Upper lobe of right lung (tissue), 1 donor: ENCODE data around the gene INS. TPM values are rescaled to one million over a fixed set of nuclear protein-coding genes. Genes with fewer than 3 reads are reported as not detected.
"Not testable (repeated sequence)": the region's sequence is repeated elsewhere in the genome, so short reads cannot be mapped to it uniquely, and the experiment has no call there.

Experiments used
- ATAC-seq: fragments of 200-7000 bp; cut with Tn5 transposase; one replicate; pipeline ENCODE4 v1.9.1; 2020; ENCODE audit warnings: mild to moderate bottlenecking, moderate library complexity
- DNase-seq: peaks from one replicate; pipeline ENCODE4 v3.0.0-alpha.2; 2020
- H3K27ac ChIP-seq: fragments of 200-600 bp; one replicate; pipeline ENCODE4 v1.8.0; 2022
- H3K27me3 ChIP-seq: fragments of 200-600 bp; one replicate; pipeline ENCODE4 v1.8.0; 2022; ENCODE audit warnings: mild to moderate bottlenecking
- H3K36me3 ChIP-seq: fragments of 200-600 bp; one replicate; pipeline ENCODE4 v1.8.0; 2022
- H3K4me1 ChIP-seq: fragments of 200-600 bp; one replicate; pipeline ENCODE4 v1.8.0; 2022
- H3K4me3 ChIP-seq: fragments of 200-600 bp; one replicate; pipeline ENCODE4 v1.8.0; 2022; ENCODE audit warnings: mild to moderate bottlenecking
- H3K9me3 ChIP-seq: fragments of 200-600 bp; one replicate; pipeline ENCODE4 v1.8.0; 2022
- CTCF ChIP-seq: fragments of 200-600 bp; IDR thresholded peaks from one replicate; pipeline ENCODE4 v1.8.0; 2022; ENCODE audit warnings: antibody characterized with exemption
- intact Hi-C: fragments of 100-400 bp; cut with DNase I; formaldehyde crosslinking; loops from one replicate; pipeline ENCODE4 v1.11.0; 2022
- total RNA-seq: library from RNA; stranded (reverse); fragmentation: NEBNext Ultra II Directional; extraction: Animal tissue kit (Norgen Biotek cat#: 25700); gene quantifications from one replicate; pipeline ENCODE4 v1.2.1, GENCODE V29; 2021
- donor health status: DM: no; HTN: yes; CAD: no; lungs with severe emphysema.

The INS gene
- total RNA-seq, 1 donor from 2014 or later: not detected

- H3K4me3 ChIP-seq: no peak overlapping the region
- ATAC-seq (no peak), DNase-seq (no peak)
- no peak for TF ChIP-seq CTCF
- peaks cover 30% of the 10 kb centered on the region for H3K27me3 ChIP-seq
- no peaks in the 10 kb centered on the region for H3K36me3 ChIP-seq
- no peaks in the 10 kb centered on the region for H3K9me3 ChIP-seq
- intact Hi-C loops: no loop called here
- H3K27ac ChIP-seq: no peak overlapping the region
- no peaks in the 10 kb centered on the region for H3K4me1 ChIP-seq
These were observed 19.9 kb upstream of the INS start for GRCh38 chr11:2180789-2181370.

GRCh38 chr11:2180347-2180746, 19.3 kb upstream of the INS start:
- Histone ChIP-seq H3K27ac (no peak overlapping the region), H3K9me3 (no peaks in the 10 kb centered on the region), H3K27me3 (peaks cover 25% of the 10 kb centered on the region), H3K36me3 (no peaks in the 10 kb centered on the region), H3K4me3 (no peak overlapping the region), H3K4me1 (no peaks in the 10 kb centered on the region)
- ATAC-seq (no peak), DNase-seq (no peak)
- TF ChIP-seq CTCF: no peak
- intact Hi-C loops: no loop called here

- no peak overlapping the region for H3K27ac ChIP-seq
- intact Hi-C loops: no loop called here
- H3K36me3 ChIP-seq: no peaks in the 10 kb centered on the region
- H3K9me3 ChIP-seq: no peaks in the 10 kb centered on the region
- ATAC-seq: no peak
- H3K4me3 ChIP-seq: no peak overlapping the region
- no peaks in the 10 kb centered on the region for H3K4me1 ChIP-seq
- H3K27me3 ChIP-seq: peaks cover 22% of the 10 kb centered on the region
- DNase-seq: no peak
- no peak for TF ChIP-seq CTCF
These were observed 18.5 kb upstream of the INS start for GRCh38 chr11:2179516-2179915.

GRCh38 chr11:2178906-2179494, 18.0 kb upstream of the INS start:
- no peak for DNase-seq

GRCh38 chr11:2178055-2178773, 17.2 kb upstream of the INS start:
- peaks cover 18% of the 10 kb centered on the region for H3K27me3 ChIP-seq
- H3K27ac ChIP-seq, DNase-seq, H3K4me1 ChIP-seq, H3K4me3 ChIP-seq, H3K36me3 ChIP-seq, H3K9me3 ChIP-seq, ATAC-seq, intact Hi-C loops: not testable (repeated sequence)

More at GRCh38 chr11:2178906-2179494, 18.0 kb upstream of the INS start:
- Histone ChIP-seq H3K4me1 (no peaks in the 10 kb centered on the region), H3K36me3 (no peaks in the 10 kb centered on the region), H3K9me3 (no peaks in the 10 kb centered on the region), H3K4me3 (no peak overlapping the region), H3K27me3 (peaks cover 22% of the 10 kb centered on the region), H3K27ac (no peak overlapping the region)
- ATAC-seq: no peak
- TF ChIP-seq CTCF: no peak
- intact Hi-C loops: no loop called here

GRCh38 chr11:2177076-2177475, 16.1 kb upstream of the INS start:
- intact Hi-C loops: no loop called here
- no peak for TF ChIP-seq CTCF
- DNase-seq: no peak

More at GRCh38 chr11:2177076-2177475, 16.1 kb upstream of the INS start:
- no peaks in the 10 kb centered on the region for H3K9me3 ChIP-seq
- no peaks in the 10 kb centered on the region for H3K4me1 ChIP-seq
- no peak for ATAC-seq
- no peak overlapping the region for H3K27ac ChIP-seq
- no peaks in the 10 kb centered on the region for H3K36me3 ChIP-seq
- H3K27me3 ChIP-seq: peaks cover 18% of the 10 kb centered on the region
- no peak overlapping the region for H3K4me3 ChIP-seq
